Uterus (tissue), 2 donors: ENCODE data around the gene ITGB5.

Experiments
- POLR2A ChIP-seq, 2 donors: fragments of 450-650 bp; IDR thresholded peaks; one replicate each; pipeline ENCODE4 v1.6.1; 2016; ENCODE audit warnings: antibody characterized with exemption in 2 of 2, mild to moderate bottlenecking in 1 of 2, moderate library complexity in 1 of 2
- TF ChIP-seq, protein P1 (sequence below), 4 experiments: fragments of 200-600 bp in 2 of 4; fragments of 450-650 bp in 2 of 4; sonication (generic) in 2 of 4; IDR thresholded peaks; one replicate each; pipeline ENCODE4 v1.5.1; 2016 to 2019; ENCODE audit warnings: antibody characterized with exemption in 4 of 4, mild to moderate bottlenecking in 2 of 4, moderate library complexity in 1 of 4

GRCh38 chr3:124890573-124891190 lies 3.5 kb upstream of the ITGB5 start:
- TF ChIP-seq, protein P1, sequence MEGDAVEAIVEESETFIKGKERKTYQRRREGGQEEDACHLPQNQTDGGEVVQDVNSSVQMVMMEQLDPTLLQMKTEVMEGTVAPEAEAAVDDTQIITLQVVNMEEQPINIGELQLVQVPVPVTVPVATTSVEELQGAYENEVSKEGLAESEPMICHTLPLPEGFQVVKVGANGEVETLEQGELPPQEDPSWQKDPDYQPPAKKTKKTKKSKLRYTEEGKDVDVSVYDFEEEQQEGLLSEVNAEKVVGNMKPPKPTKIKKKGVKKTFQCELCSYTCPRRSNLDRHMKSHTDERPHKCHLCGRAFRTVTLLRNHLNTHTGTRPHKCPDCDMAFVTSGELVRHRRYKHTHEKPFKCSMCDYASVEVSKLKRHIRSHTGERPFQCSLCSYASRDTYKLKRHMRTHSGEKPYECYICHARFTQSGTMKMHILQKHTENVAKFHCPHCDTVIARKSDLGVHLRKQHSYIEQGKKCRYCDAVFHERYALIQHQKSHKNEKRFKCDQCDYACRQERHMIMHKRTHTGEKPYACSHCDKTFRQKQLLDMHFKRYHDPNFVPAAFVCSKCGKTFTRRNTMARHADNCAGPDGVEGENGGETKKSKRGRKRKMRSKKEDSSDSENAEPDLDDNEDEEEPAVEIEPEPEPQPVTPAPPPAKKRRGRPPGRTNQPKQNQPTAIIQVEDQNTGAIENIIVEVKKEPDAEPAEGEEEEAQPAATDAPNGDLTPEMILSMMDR (IDR thresholded peaks at IDR 0.05), result no peak
- TF ChIP-seq POLR2A (IDR thresholded peaks at IDR 0.05), result no peak
